Glomerular endothelial cell (primary cell): ENCODE data around the gene TRIM66. TPM values are rescaled to one million over a fixed set of nuclear protein-coding genes. Genes with fewer than 3 reads are reported as not detected.

Experiments
- DNase-seq: peaks from one replicate; pipeline ENCODE4 v3.0.0-alpha.2; 2011; ENCODE audit warnings: low read depth, low spot score; ENCODE audit errors: extremely low read depth
- total RNA-seq: library from RNA; depleted of rRNA; stranded (reverse); fragments of >200 nt; gene quantifications from 2 replicates; pipeline ENCODE4 v1.2.3, GENCODE V29; 2015

TRIM66 gene
- total RNA-seq, 1 donor from 2014 or later: 4.0 TPM

DNA sequence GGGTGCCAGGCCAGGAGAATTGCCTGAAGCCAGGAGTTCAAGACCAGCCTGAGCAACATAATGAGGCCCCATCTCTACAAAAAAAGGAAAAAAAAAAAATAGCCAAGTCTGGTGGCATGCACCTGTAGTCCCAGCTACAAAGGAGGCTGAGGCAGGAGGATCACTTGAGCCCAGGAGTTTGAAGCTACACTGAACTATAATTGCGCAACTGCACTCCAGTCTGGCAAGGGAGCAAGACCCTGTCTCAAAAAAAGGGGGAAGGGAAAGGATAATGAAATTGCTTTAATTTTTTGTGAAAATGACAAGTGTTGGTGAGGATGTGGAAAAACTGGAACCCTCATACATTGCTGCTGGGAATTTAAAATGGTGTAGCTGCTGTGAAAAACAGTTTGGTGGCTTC is 107.7 kb downstream of the TRIM66 start:
- no peak for DNase-seq

- DNase-seq: no peak
Measured at GRCh38 chr11:8573777-8574176, 108.7 kb downstream of the TRIM66 start.

GRCh38 chr11:8567602-8568198 is 114.8 kb downstream of the TRIM66 start:
- DNase-seq: no peak

DNA sequence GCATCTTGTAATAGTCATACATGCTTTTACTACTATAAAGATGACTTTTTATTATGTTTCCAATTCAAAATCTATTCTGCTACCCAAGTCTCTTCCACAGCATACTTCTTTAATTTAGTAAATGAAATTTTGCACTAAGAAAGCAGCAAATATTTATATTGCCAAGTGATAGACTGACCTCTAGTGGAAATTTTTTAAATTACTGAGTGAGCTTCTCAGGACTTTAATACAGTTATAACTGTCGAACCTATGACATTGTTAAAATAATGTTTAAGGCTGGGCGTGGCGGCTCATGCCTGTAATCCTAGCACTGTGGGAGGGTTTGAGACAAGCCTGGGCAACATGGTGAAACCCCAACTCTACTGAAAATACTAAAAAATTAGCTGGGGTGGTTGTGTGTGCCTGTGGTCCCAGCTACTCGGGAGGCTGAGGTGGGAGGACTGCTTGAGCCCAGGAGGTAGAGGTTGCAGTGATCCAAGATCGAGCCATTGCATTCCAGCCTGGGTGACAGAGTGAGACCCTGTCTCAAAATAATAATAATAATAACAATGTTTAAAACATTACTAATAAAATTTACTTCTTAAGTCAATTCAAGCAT is 115.8 kb downstream of the TRIM66 start:
- DNase-seq: peak; percentile 31

DNA sequence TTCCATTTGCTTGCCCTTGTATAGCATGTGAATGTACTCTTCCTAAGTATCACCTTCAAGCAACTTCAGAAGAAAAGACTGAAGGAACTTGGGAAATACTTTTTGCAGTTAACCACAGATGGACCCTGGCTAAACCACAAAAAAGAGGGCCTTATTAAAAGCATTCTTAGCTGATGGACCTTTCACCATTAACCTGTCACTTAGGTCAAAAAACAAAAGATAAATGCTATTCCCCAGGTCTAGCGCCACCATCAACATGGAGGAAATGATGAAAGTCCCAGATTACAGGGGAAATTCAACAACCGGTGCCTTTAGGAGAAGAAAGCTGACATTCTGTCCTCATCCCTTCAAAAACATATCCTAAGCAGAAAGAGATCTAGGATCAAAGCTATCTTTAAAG is 117.9 kb downstream of the TRIM66 start:
- no peak for DNase-seq

Other genes starting within 250 kb of the TRIM66 start
- 4.1 and 6.4 TPM in 2 replicates for gene STK33, start 88.4 kb downstream of the TRIM66 start, total RNA-seq
- gene RPL27A, start 127 bp upstream of the TRIM66 start, total RNA-seq: 856 and 1,166 TPM in 2 replicates
- 49.3 and 54.5 TPM in 2 replicates for gene AKIP1, start 228.5 kb upstream of the TRIM66 start, total RNA-seq